ENCODE measurements around the gene C4orf51.

Gene C4orf51

DNA sequence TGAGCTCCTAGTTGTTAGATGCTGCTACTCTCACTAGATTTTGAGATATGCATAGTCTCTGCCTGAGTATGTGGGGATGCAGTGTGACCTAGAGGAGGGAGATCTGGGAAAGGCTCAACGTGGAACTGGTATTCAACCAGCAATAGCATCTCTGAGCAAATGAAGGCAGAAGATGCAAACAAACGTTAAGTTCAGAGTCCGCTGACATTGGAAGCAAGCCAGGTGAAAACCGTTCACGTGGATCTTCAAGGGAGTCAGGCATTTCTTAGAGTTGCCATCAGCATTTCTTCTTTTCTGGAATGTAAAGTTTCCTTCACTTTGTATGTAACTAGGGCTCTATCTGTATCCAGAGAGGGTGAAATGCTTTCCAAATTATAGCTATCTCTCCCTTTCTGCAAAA, 59.9 kb downstream of the C4orf51 start:
- H3K27me3 ChIP-seq (replicated peaks; ENCODE audit: control insufficient read depth, insufficient read depth, low read length): no peaks in the 10 kb centered on the region
- H3K36me3 ChIP-seq (ENCODE audit: control insufficient read depth, insufficient read depth, low read length): no peaks in the 10 kb centered on the region
- no peak overlapping the region for H3K4me3 ChIP-seq (replicated peaks; ENCODE audit: low read depth, low read length)
- TF ChIP-seq CTCF (IDR thresholded peaks at IDR 0.05; ENCODE audit: insufficient read depth, low read length, poor library complexity, severe bottlenecking): no peak
- DNase-seq (ENCODE audit: extremely low read depth, insufficient read length): no peak

- Histone ChIP-seq H3K4me3 (replicated peaks; ENCODE audit: low read depth, low read length) (no peak overlapping the region), H3K36me3 (ENCODE audit: control insufficient read depth, insufficient read depth, low read length) (no peaks in the 10 kb centered on the region), H3K27me3 (replicated peaks; ENCODE audit: control insufficient read depth, insufficient read depth, low read length) (no peaks in the 10 kb centered on the region)
- DNase-seq (ENCODE audit: extremely low read depth, insufficient read length): no peak
- TF ChIP-seq CTCF (IDR thresholded peaks at IDR 0.05; ENCODE audit: insufficient read depth, low read length, poor library complexity, severe bottlenecking): no peak
Measured at GRCh38 chr4:145740806-145741205, 60.9 kb downstream of the C4orf51 start.

GRCh38 chr4:145743641-145744040, 63.7 kb downstream of the C4orf51 start:
- no peak for DNase-seq (ENCODE audit: extremely low read depth, insufficient read length)
- TF ChIP-seq CTCF (IDR thresholded peaks at IDR 0.05; ENCODE audit: insufficient read depth, low read length, poor library complexity, severe bottlenecking): no peak
- no peaks in the 10 kb centered on the region for H3K27me3 ChIP-seq (replicated peaks; ENCODE audit: control insufficient read depth, insufficient read depth, low read length)
- H3K4me3 ChIP-seq (replicated peaks; ENCODE audit: low read depth, low read length): no peak overlapping the region
- H3K36me3 ChIP-seq (ENCODE audit: control insufficient read depth, insufficient read depth, low read length): no peaks in the 10 kb centered on the region

DNA sequence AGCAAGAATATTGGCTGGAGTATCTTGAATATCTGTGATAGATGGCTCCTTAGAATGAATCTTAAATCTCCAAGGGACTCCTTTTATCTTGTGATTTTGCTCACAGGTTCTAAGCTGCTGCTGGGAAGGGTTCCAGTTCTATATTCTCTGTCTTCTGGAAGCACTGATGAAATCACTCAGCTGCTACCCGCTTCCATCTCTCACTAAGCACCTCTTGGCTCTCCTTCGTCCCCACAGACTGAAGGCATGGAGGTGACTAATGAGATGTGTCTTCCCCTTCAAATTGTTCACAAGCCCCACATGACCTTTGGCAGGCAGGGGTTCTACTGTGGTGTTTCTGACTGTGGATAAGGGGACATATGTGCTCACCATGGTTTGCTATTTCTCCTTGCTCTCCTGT, 75.9 kb downstream of the C4orf51 start:
- TF ChIP-seq CTCF (IDR thresholded peaks at IDR 0.05; ENCODE audit: insufficient read depth, low read length, poor library complexity, severe bottlenecking): no peak
- Histone ChIP-seq H3K27me3 (replicated peaks; ENCODE audit: control insufficient read depth, insufficient read depth, low read length) (no peaks in the 10 kb centered on the region), H3K36me3 (ENCODE audit: control insufficient read depth, insufficient read depth, low read length) (peaks cover 6% of the 10 kb centered on the region), H3K4me3 (replicated peaks; ENCODE audit: low read depth, low read length) (no peak overlapping the region)
- no peak for DNase-seq (ENCODE audit: extremely low read depth, insufficient read length)

DNA sequence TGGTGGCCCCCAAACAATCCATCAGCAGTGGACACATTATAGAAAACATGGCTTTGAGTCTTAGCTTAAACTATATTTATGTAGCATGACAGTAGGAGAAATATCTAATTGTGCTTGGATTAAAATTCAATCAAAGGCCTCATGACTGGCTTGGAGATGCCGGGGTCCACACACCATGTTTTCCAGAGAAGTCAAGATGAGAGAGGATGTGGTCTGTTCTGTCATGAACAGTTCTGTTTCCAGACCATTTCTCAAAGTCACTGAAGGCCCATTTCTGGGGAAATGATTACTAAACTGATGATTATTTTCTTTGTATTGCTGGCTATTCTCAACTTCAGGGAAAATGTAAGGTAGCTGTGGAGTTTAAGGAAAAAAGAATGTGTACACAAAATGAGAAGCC, 76.3 kb downstream of the C4orf51 start:
- H3K4me3 ChIP-seq (replicated peaks; ENCODE audit: low read depth, low read length): no peak overlapping the region
- H3K36me3 ChIP-seq (ENCODE audit: control insufficient read depth, insufficient read depth, low read length): peaks cover 10% of the 10 kb centered on the region
- H3K27me3 ChIP-seq (replicated peaks; ENCODE audit: control insufficient read depth, insufficient read depth, low read length): no peaks in the 10 kb centered on the region
- no peak for DNase-seq (ENCODE audit: extremely low read depth, insufficient read length)
- TF ChIP-seq CTCF (IDR thresholded peaks at IDR 0.05; ENCODE audit: insufficient read depth, low read length, poor library complexity, severe bottlenecking): no peak

DNA sequence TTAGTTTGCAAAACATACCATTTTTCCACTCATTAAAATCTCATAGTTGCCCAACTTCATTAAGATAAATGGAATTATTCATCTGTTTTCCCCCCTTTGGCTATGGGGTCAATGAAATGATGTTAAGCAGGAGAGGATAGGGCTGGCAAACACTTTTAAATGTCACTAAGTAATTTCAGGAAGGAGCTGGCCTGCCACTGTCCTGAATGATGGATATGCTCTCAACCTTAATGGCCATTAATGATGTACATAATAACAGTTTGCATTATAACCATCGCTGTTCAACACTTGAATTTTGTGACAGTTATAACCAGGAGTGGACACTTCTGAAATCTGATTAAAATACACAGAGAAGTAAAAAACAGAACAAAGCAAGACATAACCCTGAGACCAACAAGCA, 77.2 kb downstream of the C4orf51 start:
- Histone ChIP-seq H3K36me3 (ENCODE audit: control insufficient read depth, insufficient read depth, low read length) (peaks cover 15% of the 10 kb centered on the region), H3K4me3 (replicated peaks; ENCODE audit: low read depth, low read length) (no peak overlapping the region), H3K27me3 (replicated peaks; ENCODE audit: control insufficient read depth, insufficient read depth, low read length) (no peaks in the 10 kb centered on the region)
- no peak for DNase-seq (ENCODE audit: extremely low read depth, insufficient read length)
- no peak for TF ChIP-seq CTCF (IDR thresholded peaks at IDR 0.05; ENCODE audit: insufficient read depth, low read length, poor library complexity, severe bottlenecking)

Data from GM06990 (cell line).